ENCODE data around the gene SRGAP1.
"Not testable (repeated sequence)": the region's sequence is repeated elsewhere in the genome, so short reads cannot be mapped to it uniquely, and the experiment has no call there.

The SRGAP1 gene

DNA sequence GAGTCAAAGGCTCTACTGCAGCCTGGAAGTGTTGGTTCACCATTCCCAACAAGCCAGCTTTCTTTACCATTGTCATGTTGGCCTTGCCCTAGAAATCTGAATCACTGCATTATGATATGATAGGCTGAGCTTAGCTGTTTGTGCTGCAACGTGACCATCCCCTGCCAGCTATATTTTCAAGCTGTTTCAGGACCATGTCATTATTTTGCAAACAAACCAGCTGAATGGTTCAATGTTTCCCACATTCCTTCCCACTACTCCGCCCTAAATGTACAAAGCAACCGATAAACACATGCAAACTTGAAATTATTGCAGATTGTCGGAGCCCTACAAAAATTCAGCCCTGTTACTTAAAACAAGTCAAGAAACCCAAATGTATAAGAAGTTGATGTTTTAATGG lies 241.5 kb downstream of the SRGAP1 start:
- DNase-seq (ENCODE audit: low read depth) = no peak

DNA sequence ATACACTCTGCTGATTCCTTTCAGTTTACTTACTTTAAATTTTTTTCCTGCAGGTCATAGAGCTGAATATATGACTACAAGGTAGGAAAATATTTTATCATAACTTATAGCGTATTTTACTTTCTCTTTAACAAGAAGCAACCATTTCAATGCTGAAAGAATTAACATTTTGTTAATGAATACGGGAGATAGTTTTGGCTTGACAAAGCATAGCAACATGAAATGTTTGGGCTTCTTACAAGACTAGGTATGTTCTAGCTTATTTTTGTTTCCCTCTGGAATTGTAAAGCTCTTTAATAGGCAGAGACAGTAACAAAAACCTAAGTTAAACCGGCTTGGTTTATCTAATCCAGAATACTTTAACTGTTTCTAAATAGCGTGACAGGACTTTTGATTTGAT lies 242.4 kb downstream of the SRGAP1 start:
- DNase-seq (ENCODE audit: low read depth) = no peak

DNA sequence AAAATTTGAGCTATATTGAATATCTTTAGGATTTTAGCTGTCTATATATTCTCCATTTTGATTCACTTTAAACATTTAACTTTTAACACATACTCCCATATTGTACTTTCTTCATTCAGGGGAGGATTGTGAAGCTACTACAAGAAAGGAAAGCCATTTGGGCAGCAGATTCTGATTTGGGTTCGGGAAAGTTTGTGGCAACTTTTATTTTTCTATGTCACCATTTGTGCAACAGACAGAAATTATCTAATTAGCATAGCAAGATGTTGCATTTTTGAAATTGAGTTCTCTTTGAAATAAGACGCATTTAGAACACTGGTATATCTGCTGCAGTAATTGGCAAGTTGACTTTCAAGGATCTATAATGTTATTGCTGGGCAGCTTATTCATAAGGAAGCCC lies 243.3 kb downstream of the SRGAP1 start:
- DNase-seq (ENCODE audit: low read depth) = no peak

DNA sequence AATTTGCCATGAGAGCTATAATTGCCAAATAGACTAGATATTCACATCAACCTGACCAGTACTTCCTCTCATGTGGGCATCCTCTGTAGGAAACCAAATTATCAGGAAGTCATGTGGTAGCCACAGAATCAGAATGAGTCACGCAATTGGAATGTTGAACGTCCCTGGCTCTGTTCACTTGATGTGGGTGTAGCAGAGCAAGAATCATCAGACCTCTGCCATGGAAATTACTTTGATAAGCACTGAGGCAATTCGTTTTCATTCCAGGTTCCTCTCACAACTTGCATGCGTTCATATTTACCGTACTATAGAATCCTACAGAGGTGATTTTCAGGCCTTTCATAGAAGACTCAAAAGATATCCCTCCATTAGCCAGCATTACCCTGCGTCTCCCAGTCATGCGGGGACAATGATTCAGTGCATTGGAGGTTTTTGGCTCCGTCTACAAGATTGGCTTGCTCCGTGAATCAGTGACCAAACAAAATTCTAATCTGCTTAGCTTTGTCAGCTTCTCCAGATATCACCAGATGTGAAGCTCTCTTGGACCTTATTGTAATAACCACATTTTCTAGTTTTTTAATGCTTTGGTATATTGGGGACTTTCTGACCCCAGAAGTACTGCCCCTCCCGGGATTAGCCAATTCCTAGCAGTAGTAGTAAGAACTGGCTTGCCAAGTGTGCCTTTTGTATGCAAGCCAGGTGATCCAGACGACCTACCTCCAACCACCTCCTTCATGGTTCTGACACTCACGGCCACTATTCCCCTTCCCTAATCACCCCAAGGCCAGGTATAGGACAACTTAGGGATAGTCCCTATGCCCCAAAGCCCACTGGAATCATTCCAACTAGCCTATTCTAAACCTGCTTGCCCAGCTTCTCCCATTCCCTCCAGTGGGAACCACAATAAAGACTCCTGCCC lies 244.2 kb downstream of the SRGAP1 start:
- no peak for DNase-seq (ENCODE audit: low read depth)

DNA sequence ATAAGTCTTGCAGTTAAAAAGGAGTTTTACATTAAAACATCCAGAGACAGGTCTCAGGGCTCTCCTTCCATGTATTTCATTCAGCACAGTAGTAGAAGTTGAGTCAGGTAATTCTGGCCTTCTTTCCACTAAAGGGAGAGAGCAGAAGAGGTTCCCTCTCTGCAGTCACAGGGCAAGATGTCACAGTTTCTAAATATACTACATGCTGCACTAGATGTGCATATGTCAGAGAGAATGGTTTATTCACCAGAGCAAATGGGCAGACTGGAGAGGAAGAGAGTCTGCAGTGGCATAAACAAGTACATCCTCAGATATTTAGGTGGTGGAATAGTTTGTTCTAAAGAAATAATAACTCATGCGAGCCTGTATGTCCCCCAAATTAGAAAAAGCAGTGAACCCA lies 245.5 kb downstream of the SRGAP1 start:
- DNase-seq (ENCODE audit: low read depth) = no peak

DNA sequence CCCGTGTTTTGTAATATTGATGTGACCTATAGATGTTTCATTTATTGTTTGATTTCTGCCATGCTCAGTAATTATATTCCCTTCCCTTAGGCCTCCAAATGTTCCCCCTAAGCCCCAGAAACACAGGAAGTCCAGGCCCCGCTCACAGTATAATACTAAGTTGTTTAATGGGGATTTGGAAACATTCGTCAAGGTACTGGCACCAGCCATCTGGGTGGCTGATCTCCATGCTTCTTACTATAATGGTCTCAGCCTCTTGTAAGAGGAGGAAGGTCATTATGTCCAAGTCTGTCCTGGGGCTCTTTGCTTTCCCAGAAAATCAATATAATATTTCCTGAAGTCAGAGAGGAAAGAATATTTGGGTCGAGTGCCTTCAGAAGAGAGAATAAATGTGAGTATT lies 246.7 kb downstream of the SRGAP1 start:
- no peak for DNase-seq (ENCODE audit: low read depth)

DNA sequence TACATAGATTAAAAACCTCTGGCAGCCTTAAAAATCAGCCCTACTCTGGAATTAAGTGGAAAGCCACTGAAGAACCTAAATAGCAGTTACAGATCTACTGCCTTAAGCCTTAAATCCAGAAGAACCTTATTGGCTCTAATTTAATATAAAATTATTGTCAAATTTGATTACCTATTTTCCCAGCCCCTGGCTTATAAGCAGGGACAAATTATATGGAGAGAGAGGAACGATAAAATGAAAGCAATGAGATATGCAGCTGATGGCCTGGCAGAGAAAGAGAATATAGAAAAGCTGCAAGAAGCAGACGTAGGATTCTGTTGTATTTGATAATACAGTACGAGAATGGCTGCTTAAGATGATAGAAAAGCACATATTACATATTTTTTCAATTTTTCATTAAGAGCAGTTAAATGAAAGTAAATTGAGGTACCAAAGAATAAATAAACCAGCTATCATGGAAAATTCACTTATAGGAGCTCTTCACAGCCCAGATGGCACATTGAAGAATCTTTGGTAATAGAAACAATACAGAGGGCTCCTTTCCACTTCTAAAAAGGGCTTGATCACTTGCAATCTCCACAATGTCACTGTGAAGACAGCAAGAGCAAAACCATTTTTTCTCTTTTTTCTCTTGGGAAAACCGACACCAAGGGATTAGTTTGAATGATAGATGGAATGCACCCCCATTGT lies 248.2 kb downstream of the SRGAP1 start:
- DNase-seq (ENCODE audit: low read depth) = no peak

DNA sequence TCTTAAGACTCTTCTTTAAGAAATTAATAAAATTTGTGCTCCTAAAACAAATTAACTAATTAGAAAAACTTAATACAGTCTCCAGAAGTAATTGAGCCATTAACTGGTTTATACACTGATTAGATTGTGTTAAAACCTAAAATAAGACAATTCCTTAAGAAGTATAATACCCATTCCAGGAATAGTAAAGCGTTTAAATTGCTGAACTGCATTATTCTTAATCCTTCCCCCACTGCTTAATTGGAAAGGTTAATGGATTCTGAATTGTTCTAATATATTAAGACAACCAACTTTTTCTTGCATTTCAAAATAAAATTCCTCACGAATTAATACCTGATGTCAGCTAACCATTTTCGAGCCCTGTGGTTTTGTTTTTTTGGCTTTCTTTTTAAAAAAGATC lies 249.2 kb downstream of the SRGAP1 start:
- no peak for DNase-seq (ENCODE audit: low read depth)

DNA sequence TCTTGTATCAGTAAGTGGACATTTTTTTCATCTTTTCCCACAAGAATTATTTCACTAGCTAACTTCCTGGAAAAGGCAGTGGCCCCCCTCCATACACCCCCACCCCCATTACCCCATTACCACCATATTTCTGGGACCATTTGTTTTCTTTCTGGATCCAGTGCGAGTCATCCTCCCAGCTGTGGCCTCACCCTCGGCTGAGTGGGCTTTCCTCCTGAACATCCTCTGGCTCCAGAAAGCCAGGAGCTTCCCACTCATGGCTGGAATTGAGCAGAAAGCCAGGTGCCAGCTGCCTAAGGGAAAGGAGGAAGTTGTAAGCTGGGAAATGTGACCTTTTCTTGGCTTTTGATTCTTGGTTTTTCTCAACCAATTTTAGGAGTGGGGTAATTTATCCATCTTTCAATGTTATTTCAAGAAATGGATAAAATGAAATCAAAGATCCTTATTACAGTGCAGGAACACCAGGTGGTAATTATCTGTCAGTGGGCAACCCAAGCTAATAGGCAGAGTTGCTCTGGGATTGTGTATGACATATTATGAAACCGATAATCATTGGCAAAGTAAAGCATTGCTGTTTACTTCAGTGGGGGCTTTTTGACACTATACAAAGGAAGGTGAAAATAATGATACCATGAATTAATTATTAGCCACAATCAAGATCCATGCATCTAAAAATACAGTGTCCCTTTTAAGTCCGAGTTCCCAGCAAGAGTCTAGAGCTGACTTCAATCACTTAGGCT lies 253.0 kb downstream of the SRGAP1 start:
- DNase-seq (ENCODE audit: low read depth) = no peak

DNA sequence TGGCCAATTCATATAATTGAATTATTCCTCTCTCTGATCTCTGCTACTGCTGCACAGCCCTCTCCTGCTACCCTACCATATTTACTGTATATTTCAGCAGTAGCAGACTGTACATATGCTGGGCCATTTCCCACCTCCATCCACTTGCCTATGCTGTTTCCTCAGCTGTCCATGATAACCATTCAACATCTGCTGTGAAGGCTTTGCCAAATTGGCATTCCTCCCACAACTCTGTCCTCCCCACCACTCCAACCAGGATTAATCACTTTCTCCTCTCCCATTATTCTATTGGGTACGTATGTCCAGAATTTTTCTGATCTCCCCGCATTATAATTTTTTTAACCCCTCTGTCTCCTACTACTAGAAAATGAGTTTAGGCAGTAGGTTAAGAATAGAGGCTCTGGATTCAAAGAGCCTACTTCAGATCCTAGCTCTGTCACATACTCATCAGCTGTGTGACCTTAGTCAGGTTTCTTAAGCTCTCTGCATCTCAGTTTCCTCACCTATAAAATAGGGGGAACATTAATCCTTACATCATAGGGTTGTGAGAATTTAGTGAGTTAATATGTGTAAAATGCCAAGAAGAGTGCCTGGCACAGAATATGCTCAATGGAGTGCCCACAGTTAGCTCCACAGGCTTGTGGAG lies 254.3 kb downstream of the SRGAP1 start:
- DNase-seq (ENCODE audit: low read depth) = no peak

DNA sequence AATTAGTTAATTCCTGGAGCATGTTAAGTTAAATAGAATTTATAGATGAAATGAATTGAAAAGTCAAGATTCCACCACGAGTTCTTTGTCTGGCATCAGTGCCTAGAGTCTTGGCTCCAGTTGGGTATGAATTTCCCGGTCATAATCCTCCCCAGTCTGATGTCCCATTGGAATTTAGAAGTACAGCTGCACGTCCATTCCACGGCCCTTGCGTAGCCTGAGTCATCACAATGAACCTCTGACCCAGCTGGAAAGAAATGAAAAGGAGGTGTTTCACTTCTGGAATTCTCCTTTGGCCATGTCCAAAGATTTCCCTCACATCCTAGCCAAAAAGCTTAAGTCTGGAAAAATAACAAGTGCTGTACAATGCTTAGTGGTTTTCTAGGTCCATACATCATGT lies 254.9 kb downstream of the SRGAP1 start:
- no peak for DNase-seq (ENCODE audit: low read depth)

DNA sequence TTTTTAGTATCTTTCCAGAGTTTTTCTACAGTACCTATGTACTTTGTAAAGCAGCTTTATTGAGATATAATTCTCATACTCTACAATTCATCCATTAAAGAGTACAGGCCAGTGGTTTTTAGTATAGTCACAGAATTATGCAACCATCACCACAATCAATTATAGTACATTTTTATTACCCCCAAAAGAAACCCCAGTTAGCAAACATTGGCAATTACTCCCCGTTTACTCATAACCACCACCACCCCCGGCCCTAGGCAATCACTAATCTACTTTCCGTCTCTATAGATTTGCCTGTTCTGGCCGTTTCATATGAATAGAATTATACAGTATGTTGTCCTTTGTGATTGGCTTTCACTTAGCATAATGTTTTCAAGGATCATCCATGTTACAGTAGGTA lies 257.8 kb downstream of the SRGAP1 start:
- no peak for DNase-seq (ENCODE audit: low read depth)

DNA sequence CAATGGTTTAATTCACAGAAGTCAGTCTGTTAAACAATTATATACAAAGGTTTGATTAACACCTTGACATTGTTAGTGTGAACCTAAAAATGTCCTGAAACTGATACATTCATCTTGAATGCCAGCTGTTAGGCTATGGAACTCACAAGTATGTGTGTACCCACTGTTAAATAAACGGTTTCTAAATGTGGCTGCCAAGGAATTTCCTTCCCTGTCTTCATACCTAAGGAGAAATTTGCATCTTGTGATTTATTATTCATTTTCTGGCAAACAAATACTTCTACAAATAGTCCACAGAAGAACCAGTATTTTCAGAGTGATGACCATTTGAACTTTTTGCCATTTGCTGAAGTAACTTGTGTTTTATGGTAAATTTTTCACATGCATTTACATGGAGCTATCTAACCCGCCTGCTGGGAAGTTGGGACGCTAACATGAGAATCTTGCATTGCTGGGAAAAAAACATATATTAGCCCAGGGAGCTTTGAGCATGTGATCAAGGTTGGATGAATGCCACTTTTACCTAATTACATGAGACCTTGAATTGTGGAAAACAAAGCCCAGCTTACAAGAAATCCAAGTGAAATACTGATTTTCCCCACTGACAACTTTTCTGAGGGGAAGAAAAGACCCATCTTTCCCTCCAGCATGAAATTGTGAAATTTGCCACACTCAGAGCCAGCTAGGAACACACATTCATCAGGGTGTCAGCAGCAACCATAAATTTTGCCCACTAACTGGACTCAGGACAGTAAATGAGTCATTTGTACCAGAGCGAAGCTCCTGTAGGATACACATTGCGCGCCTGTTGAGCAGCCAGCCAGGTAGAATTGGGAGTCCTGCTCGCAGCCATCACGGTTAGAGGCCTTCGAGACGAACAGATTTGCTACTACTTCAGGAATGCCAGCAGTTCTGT lies 259.6 kb downstream of the SRGAP1 start:
- DNase-seq (ENCODE audit: low read depth) = no peak

DNA sequence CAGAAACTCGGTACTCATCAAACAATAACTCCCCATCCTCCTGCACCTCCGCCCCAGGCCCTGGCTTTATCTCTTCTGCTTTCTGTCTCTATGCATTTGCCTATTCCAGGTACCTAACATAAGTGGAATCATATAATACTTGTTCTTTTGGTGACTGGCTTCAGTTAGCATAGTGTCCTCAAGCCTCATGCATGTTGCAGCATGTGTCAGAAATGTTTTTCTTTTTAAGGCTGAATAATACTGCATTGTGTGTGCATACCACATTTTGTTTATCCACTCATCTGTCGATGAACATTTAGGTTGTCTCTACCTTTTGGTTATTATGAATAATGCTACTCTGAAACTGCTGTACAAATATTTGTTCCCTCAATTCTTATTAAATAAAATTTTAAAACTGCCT lies 260.5 kb downstream of the SRGAP1 start:
- DNase-seq (ENCODE audit: low read depth) = no peak

DNA sequence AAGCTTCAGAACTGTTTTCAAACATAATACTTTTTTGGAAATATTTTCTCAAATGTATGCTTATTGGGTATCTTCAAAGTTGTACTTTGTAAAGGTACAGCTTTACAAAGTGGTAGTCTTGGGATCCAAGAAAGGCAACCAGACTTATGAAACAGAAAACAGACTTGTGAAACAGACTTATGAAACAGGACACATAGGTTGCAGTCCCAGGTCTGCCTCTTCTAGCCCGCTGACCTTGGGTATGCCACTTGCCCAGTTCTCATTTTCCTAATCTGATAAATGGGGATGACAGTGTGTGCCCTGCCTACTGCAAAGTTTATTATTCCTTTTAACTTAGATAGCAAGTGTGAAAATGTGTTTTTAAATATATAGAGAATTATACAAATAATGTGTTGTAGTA lies 263.3 kb downstream of the SRGAP1 start:
- no peak for DNase-seq (ENCODE audit: low read depth)

DNA sequence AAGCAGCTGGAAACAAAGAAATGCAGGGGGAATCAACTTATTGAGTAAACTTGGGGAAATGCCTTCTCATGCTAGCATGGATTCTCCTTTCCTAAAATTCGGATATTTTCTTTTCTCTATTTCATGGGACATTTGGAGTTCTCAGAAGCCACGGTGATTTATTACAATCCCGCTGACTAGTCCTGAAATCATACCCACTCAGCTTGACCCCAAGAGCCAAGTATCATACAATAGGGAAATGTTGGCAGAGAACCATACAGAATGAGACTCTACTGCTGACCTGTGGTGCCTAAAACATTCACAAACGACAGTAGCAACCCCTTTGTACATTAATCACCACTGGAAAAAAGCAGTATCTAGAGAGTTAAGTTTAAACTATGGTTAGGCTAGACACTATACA lies 265.2 kb downstream of the SRGAP1 start:
- no peak for DNase-seq (ENCODE audit: low read depth)

DNA sequence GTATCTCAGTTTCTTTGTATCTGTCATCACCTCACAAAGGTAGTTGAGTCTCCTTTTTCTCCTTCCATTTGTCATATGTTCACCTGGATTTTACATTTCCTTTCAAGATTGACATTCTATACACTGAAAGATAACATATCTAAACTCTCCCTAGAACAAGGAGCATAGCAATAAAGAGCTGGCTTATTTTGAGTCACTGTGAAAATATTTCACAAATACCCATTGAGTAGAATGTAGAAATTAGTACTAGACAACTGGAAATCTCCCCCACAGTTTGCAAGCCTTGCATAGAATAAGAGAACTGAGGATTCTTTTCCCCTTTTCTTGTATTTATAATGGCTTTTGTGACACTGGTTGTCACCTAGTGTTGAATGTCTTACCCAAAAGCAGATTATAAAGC lies 266.4 kb downstream of the SRGAP1 start:
- DNase-seq (ENCODE audit: low read depth) = no peak

DNA sequence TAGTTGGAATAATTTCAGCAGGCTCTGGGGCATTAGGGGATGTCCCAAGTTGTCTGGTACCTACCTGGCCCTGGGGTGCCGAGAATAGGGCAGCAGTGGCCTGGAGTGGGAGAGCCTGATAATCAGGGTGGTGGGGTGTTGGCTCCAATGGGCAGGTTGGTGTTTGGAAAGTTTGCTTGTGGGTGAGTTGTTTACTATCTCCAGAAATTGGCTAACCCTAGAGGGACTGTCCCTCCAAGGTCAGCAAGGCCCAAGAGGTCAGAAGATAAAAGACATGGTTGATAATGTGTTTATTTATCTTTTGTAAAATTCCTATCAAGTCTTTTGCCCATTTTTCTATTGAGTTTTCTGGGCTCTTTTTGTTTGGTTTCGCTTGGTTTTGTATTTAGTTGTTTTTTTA lies 272.5 kb downstream of the SRGAP1 start:
- no peak for DNase-seq (ENCODE audit: low read depth)

DNA sequence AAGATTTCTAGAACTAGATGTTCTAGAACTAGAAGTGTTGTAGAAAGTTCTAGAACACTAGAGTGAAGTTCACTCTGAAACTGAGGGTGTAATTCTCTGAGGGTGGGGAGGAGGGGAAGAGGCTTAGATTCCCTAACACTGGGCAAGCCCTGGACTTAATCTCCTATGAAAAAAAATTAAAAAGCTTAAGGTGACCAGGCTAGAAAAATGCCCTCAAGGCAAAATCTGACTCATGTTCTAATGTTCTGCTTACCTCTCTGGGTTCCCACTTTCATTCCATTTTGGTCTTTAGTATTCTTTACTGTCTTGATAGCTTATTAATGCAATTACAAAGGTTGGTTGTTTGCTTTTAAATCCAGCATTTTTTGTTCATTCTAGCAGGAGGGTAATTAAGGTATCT lies 276.1 kb downstream of the SRGAP1 start:
- no peak for DNase-seq (ENCODE audit: low read depth)

DNA sequence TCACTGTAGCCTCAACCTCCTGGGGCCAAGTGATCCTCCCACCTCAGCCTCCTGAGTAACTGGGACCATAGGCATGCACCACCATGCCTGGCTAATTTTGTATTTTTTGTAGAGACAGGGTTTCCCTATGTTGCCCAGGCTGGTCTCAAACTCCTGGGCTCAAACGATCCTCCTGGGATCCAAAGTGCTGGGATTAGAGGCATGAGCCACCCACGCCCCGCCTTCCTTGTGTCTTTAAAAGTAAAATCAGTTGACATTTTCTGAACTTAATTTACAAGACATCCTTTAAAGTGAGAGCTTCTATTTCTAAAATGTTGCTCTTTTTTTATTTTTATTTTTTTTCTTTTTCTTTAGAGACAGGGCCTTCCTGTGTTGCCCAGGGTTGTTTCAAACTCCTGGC lies 276.6 kb downstream of the SRGAP1 start:
- not testable (repeated sequence) for DNase-seq (ENCODE audit: low read depth)

DNA sequence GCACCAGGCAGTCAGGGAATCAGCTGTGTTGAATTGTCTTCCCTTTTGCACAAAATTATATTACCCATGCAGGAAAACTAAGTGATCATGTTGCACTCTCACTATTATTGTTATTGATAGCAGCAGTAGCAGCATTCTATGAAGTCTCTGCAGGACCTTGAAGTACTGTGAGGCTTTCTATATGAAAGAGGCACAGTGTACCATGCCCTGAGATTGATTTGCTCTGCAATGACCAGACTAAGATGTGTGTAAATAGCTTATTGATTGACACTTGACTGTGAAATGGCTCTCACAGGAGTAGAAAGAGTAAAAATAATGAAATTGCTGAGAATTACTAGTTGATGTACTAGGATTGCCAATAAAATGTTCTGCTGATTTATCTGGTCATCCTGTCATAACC lies 277.7 kb downstream of the SRGAP1 start:
- no peak for DNase-seq (ENCODE audit: low read depth)

Measured in stimulated activated CD8-positive, alpha-beta memory T cell treated with anti-CD3 and anti-CD28 coated beads, Interleukin-7, amount 100 ng/mL, for 24 hours (primary cell).